ENCODE data around the gene GNGT2.

GNGT2 gene

DNA sequence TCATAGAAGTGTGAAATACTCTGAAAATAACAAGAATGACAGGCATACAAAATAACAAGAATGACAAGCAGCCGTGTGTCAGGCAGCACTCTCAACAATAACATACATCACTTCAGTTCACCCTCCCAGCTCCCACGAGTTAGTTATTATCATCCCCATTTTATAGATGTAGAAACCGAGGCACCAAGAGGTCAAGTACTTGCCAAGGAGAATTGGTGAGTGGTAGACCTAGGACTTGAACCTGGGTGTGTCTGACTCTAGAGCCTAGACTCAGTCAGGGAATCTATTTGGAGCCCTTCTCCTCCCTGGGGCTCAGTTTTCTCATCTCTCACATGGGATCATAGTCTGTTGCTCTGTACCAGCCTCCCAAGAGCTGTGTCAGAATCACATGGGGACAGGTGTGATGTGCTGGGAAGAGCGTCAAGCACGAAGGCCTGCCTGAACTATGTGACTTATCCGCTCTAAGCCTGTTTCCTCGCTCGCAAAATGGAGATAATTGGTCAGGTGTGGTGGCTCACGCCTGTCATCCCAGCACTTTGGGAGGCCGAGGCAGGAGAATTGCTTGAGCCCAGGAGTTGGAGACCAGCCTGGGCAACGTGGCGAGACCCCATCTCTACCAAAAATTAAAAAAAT lies 39.6 kb upstream of the GNGT2 start:
- H3K27ac ChIP-seq = no peak overlapping the region
- TF ChIP-seq ZFX (IDR thresholded peaks at IDR 0.05; ENCODE audit: borderline replicate concordance) = no peak
- TF ChIP-seq, protein P1, sequence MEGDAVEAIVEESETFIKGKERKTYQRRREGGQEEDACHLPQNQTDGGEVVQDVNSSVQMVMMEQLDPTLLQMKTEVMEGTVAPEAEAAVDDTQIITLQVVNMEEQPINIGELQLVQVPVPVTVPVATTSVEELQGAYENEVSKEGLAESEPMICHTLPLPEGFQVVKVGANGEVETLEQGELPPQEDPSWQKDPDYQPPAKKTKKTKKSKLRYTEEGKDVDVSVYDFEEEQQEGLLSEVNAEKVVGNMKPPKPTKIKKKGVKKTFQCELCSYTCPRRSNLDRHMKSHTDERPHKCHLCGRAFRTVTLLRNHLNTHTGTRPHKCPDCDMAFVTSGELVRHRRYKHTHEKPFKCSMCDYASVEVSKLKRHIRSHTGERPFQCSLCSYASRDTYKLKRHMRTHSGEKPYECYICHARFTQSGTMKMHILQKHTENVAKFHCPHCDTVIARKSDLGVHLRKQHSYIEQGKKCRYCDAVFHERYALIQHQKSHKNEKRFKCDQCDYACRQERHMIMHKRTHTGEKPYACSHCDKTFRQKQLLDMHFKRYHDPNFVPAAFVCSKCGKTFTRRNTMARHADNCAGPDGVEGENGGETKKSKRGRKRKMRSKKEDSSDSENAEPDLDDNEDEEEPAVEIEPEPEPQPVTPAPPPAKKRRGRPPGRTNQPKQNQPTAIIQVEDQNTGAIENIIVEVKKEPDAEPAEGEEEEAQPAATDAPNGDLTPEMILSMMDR (IDR thresholded peaks at IDR 0.05) = no peak

DNA sequence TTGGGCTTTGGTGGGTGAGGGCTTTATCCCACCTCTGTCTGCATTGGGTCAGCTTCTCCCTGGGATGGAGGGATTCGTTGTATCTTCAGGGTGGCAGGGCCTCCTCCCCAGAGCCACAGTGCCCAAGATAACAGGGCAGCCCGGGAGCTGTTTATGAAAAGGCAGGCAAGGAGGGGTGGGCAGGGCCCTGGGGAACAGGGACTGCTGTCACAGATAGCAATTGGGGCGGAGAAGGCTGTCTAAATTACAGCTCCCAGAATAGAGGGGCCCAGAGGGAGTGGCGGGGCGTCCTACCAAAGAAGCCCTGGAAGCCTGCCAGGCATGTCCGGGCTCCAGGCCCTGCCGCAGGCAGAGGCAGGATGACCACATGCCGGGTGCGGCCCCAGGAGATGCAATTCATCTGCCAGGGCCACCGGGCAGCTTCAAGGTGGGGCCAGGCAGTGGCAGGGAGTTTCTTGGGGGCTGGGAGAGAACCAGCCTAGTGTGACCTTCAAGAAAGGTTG lies 39.0 kb upstream of the GNGT2 start:
- TF ChIP-seq ZFX (IDR thresholded peaks at IDR 0.05; ENCODE audit: borderline replicate concordance) = no peak
- TF ChIP-seq, protein P1 (IDR thresholded peaks at IDR 0.05) = no peak
- no peak overlapping the region for H3K27ac ChIP-seq

DNA sequence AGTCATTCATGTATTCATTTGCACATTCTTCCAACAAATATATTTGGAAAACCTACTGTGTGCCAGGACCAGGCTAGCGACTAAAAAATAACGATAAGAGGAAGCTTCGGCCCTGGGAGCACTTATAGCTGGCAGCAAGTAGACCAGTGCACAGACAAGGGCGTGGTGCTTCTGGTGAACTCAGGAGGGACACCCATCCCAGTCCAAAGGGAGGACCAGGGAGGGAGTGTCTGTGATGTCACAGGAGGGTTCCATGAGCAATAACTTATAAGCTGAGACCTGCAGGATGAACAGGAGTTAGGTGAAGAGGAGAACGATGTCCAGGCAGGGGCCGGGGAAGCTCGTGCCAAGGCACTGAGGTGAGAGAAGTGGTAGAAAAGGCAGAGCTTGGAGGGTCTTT lies 37.6 kb upstream of the GNGT2 start:
- no peak overlapping the region for H3K27ac ChIP-seq
- TF ChIP-seq, protein P1 (IDR thresholded peaks at IDR 0.05) = no peak
- TF ChIP-seq ZFX (IDR thresholded peaks at IDR 0.05; ENCODE audit: borderline replicate concordance) = no peak

DNA sequence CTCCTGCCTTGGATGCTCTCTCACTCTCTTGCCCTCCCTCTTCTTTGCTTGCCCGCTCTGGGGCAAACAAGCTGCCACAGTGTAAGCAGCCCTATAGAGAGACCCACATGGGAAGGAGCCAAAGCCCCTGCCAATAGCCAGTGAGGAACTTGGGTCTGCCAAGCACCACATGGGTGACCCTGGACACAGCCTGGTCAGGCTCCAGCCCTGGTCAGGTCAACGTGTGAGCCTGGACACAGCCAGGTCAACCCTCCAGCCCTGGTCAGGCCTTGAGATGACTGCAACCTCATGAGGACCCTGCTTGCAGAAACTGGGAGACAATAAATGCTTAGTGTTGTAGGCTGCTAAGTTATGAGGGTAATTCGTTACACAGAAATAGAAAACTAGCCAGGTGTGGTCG lies 34.5 kb upstream of the GNGT2 start:
- no peak overlapping the region for H3K27ac ChIP-seq
- no peak for TF ChIP-seq ZFX (IDR thresholded peaks at IDR 0.05; ENCODE audit: borderline replicate concordance)
- TF ChIP-seq, protein P1 (IDR thresholded peaks at IDR 0.05) = no peak

DNA sequence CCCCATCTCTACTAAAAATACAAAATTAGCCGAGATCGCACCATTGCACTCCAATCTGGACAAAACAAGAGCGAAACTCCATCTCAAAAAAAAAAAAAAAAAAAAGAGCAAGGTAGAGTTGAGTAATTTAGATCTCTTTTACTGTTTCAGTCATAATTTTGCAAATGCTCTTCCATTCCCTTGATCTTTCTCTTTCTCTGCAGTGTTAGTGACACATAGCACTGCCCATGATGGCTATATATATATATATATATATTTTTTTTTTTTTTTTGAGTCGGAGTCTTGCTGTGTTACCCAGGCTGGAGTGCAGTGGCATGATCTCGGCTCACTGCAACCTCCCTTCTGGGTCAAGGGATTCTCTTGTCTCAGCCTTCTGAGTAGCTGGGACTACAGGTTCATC lies 32.4 kb upstream of the GNGT2 start:
- TF ChIP-seq ZFX (IDR thresholded peaks at IDR 0.05; ENCODE audit: borderline replicate concordance) = no peak
- TF ChIP-seq, protein P1 (IDR thresholded peaks at IDR 0.05) = no peak
- no peak overlapping the region for H3K27ac ChIP-seq

DNA sequence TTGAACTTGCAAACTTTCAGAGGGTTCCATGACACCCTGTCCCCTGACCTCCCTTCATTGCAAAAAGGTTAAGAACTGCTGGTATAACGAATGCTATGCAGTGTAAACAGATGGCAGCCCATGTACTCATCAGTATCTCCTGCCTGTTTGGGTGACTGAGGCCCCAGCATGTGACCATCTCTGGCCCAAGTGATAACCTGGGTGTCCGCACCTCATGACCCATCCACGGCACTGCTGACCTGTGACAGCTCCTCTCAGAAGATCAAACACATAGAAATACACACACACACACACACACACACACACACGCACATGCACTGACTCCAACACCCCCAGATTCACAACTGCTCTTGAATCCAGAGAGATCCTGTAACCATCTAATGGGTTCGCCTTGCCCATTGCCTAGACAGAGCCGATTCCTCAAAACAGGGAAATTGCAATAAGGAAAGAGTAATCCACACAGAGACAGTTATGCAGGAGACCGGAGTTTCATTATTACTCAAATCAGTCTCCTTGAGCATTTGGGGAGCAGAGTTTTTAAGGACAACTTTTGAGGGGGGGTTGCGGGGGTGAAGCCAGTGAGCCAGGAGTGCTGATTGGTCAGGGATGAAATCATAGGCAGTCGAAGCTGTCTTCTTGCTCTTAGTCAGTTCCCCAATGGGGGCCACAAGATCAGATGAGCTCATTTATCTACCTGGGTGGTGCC lies 31.5 kb upstream of the GNGT2 start:
- TF ChIP-seq, protein P1 (IDR thresholded peaks at IDR 0.05) = no peak
- TF ChIP-seq ZFX (IDR thresholded peaks at IDR 0.05; ENCODE audit: borderline replicate concordance) = no peak
- H3K27ac ChIP-seq = no peak overlapping the region

DNA sequence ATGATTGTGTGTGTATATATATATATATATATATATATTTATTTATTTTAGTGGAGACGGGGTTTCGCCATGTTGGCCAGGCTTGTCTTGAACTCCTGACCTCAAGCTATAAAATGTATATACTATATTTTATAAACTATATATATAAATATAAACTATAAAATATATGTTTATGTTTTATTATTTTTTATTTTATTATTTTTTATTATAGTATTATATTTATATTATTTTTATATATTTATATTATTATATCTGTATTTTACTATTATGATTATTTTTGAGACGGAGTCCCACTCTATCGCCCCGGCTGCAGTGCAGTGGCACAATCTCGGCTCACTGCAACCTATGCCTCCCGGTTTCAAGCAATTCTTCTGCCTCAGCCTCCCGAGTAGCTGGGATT lies 30.7 kb upstream of the GNGT2 start:
- no peak for TF ChIP-seq ZFX (IDR thresholded peaks at IDR 0.05; ENCODE audit: borderline replicate concordance)
- TF ChIP-seq, protein P1 (IDR thresholded peaks at IDR 0.05) = no peak
- no peak overlapping the region for H3K27ac ChIP-seq

Measured in 22Rv1 (cell line).